ENCODE results near the gene ZNF746. TPM values are rescaled to one million over a fixed set of nuclear protein-coding genes. Genes with fewer than 3 reads are reported as not detected.

Gene ZNF746
- polyA plus RNA-seq, 3 donors = 7.5 to 25.6 (median 8.1) TPM

GRCh38 chr7:149436358-149436757 lies 61.3 kb downstream of the ZNF746 start:
- Histone ChIP-seq H4K20me1 (ENCODE audit: insufficient read depth, low read length) (no peaks in the 10 kb centered on the region), H3K4me3 (replicated peaks in 1 of 3; ENCODE audit: low read depth in 2 of 3, low read length in 3 of 3) (no peak overlapping the region), H3K4me1 (ENCODE audit: control insufficient read depth in 1 of 2, insufficient read depth in 2 of 2, low read length in 2 of 2) (no peaks in the 10 kb centered on the region), H3K27ac (ENCODE audit: low read depth in 1 of 2, low read length in 2 of 2) (no peak overlapping the region), H3K36me3 (replicated peaks in 1 of 2; ENCODE audit: control insufficient read depth in 1 of 2, insufficient read depth in 2 of 2, low read length in 2 of 2) (peaks cover 31 to 56% of the 10 kb centered on the region in 2 donors), H3K4me2 (replicated peaks; ENCODE audit: extremely low read depth, low read length, poor library complexity, severe bottlenecking) (no peak overlapping the region), H3K79me2 (ENCODE audit: insufficient read depth, low read length) (no peaks in the 10 kb centered on the region), H3K9me3 (replicated peaks in 1 of 2; ENCODE audit: control insufficient read depth in 1 of 2, insufficient read depth in 1 of 2, low read length in 2 of 2) (peaks cover 14% of the 10 kb centered on the region in 2 donors), H3K27me3 (ENCODE audit: control insufficient read depth in 2 of 2, insufficient read depth in 2 of 2, low read length in 2 of 2) (no peaks in the 10 kb centered on the region), H3K9ac (ENCODE audit: insufficient read depth, low read length, poor library complexity, severe bottlenecking) (no peak overlapping the region), H2AFZ (ENCODE audit: insufficient read depth, low read depth, low read length, poor library complexity, severe bottlenecking) (no peak overlapping the region)
- Mint-ChIP-seq H3K27me3 (ENCODE audit: low read depth in 3 of 3) (no peaks in the 10 kb centered on the region), H3K4me3 (no peak overlapping the region), H3K4me1 (no peaks in the 10 kb centered on the region), H3K36me3 (peaks cover 44 to 59% of the 10 kb centered on the region in 2 donors), H3K27ac (no peak overlapping the region), H3K9me3 (peaks cover 4 to 14% (median 12%) of the 10 kb centered on the region in 7 donors)
- WGBS (ENCODE audit: insufficient coverage) = 95% methylated on average over 15 of the region's 15 CpGs
- intact Hi-C loops (cut with micrococcal nuclease) = no loop called here
- no peak for TF ChIP-seq CTCF (IDR thresholded peaks at IDR 0.05)
- no peak for DNase-seq

GRCh38 chr7:149433124-149433523 lies 64.5 kb downstream of the ZNF746 start:
- Histone ChIP-seq H4K20me1 (ENCODE audit: insufficient read depth, low read length) (no peaks in the 10 kb centered on the region), H3K27ac (ENCODE audit: low read depth in 1 of 2, low read length in 2 of 2) (no peak overlapping the region), H2AFZ (ENCODE audit: insufficient read depth, low read depth, low read length, poor library complexity, severe bottlenecking) (no peak overlapping the region), H3K4me3 (replicated peaks in 1 of 3; ENCODE audit: low read depth in 2 of 3, low read length in 3 of 3) (no peak overlapping the region), H3K9ac (ENCODE audit: insufficient read depth, low read length, poor library complexity, severe bottlenecking) (no peak overlapping the region), H3K4me2 (replicated peaks; ENCODE audit: extremely low read depth, low read length, poor library complexity, severe bottlenecking) (no peak overlapping the region), H3K4me1 (ENCODE audit: control insufficient read depth in 1 of 2, insufficient read depth in 2 of 2, low read length in 2 of 2) (no peaks in the 10 kb centered on the region), H3K27me3 (ENCODE audit: control insufficient read depth in 2 of 2, insufficient read depth in 2 of 2, low read length in 2 of 2) (no peaks in the 10 kb centered on the region), H3K9me3 (replicated peaks in 1 of 2; ENCODE audit: control insufficient read depth in 1 of 2, insufficient read depth in 1 of 2, low read length in 2 of 2) (peaks cover 14% of the 10 kb centered on the region in 2 donors), H3K79me2 (ENCODE audit: insufficient read depth, low read length) (no peaks in the 10 kb centered on the region), H3K36me3 (replicated peaks in 1 of 2; ENCODE audit: control insufficient read depth in 1 of 2, insufficient read depth in 2 of 2, low read length in 2 of 2) (peaks cover 28 to 61% of the 10 kb centered on the region in 2 donors)
- TF ChIP-seq CTCF (IDR thresholded peaks at IDR 0.05) = no peak
- no peak for DNase-seq
- no peaks in the 10 kb centered on the region for H3K27me3 Mint-ChIP-seq (ENCODE audit: low read depth in 3 of 3)
- H3K4me3 Mint-ChIP-seq = no peak overlapping the region
- intact Hi-C loops (cut with micrococcal nuclease) = no loop called here
- H3K27ac Mint-ChIP-seq = peak overlapping the region in 2 of 7 donors; percentile 1 to 6
- peaks cover 4 to 14% (median 12%) of the 10 kb centered on the region in 7 donors for H3K9me3 Mint-ChIP-seq
- H3K4me1 Mint-ChIP-seq = no peaks in the 10 kb centered on the region
- whole genome bisulfite sequencing (ENCODE audit: insufficient coverage) = 86% methylated on average over 7 of the region's 8 CpGs
- H3K36me3 Mint-ChIP-seq = peaks cover 49 to 57% of the 10 kb centered on the region in 2 donors

All from CD14-positive monocyte (primary cell).